Stimulated activated effector memory CD8-positive, alpha-beta T cell treated with anti-CD3 and anti-CD28 coated beads, Interleukin-12 subunit alpha, Interleukin-12 subunit beta, amount 100 ng/mL, for 72 hours (primary cell): ENCODE measurements around the gene WIPI1.
"Not testable (repeated sequence)": the region's sequence is repeated elsewhere in the genome, so short reads cannot be mapped to it uniquely, and the experiment has no call there.

Source experiments
- ATAC-seq: fragments of 150-1000 bp; cut with Tn5 transposase; 2 replicates; pipeline ENCODE4 v1.10.0; 2021
- DNase-seq, 2 donors: peaks; one replicate each; pipeline ENCODE4 v3.0.0; 2021 to 2022; ENCODE audit warnings: low spot score in 2 of 2
- H3K27ac Mint-ChIP-seq: one replicate; pipeline ENCODE4 v1.8.0; 2022; ENCODE audit warnings: mild to moderate bottlenecking, mixed read lengths
- H3K36me3 Mint-ChIP-seq: one replicate; pipeline ENCODE4 v1.8.0; 2022; ENCODE audit warnings: mild to moderate bottlenecking, mixed read lengths
- H3K4me1 Mint-ChIP-seq: one replicate; pipeline ENCODE4 v1.8.0; 2022; ENCODE audit warnings: mixed read lengths
- H3K4me3 Mint-ChIP-seq: one replicate; pipeline ENCODE4 v1.8.0; 2022; ENCODE audit warnings: mild to moderate bottlenecking, mixed read lengths
- H3K9me3 Mint-ChIP-seq: one replicate; pipeline ENCODE4 v1.8.0; 2022; ENCODE audit warnings: mixed read lengths

WIPI1 gene

GRCh38 chr17:68457168-68457538 lies at the start of gene WIPI1:
Gene WIPI1 (minus strand): TSS chr17:68457496. CDS start chr17:68457421, 75 bp downstream.
- peak within 1 kb of the TSS; percentile 90 for H3K4me3 Mint-ChIP-seq
- ATAC-seq = no peak
- peaks cover 14% of the 10 kb centered on the region for H3K36me3 Mint-ChIP-seq
- H3K4me1 Mint-ChIP-seq = peaks cover 56% of the 10 kb centered on the region
- no peaks in the 10 kb centered on the region for H3K9me3 Mint-ChIP-seq
- H3K27ac Mint-ChIP-seq = peak within 1 kb of the TSS; percentile 67
- peak; percentile 52 to 89 for DNase-seq

GRCh38 chr17:68505951-68506350 lies 48.7 kb upstream of the WIPI1 start:
- Mint-ChIP-seq H3K27ac (no peak overlapping the region), H3K4me1 (peaks cover 27% of the 10 kb centered on the region), H3K4me3 (no peak overlapping the region), H3K36me3 (no peaks in the 10 kb centered on the region), H3K9me3 (no peaks in the 10 kb centered on the region)
- no peak for ATAC-seq
- no peak for DNase-seq

- H3K36me3 Mint-ChIP-seq = no peaks in the 10 kb centered on the region
- no peaks in the 10 kb centered on the region for H3K9me3 Mint-ChIP-seq
- ATAC-seq = no peak
- no peak overlapping the region for H3K4me3 Mint-ChIP-seq
- no peak overlapping the region for H3K27ac Mint-ChIP-seq
- DNase-seq = no peak
- H3K4me1 Mint-ChIP-seq = peaks cover 29% of the 10 kb centered on the region
Observed at GRCh38 chr17:68501074-68501473, 43.8 kb upstream of the WIPI1 start.

GRCh38 chr17:68499587-68499986 lies 42.3 kb upstream of the WIPI1 start:
- DNase-seq (no peak), ATAC-seq (no peak)
- no peaks in the 10 kb centered on the region for H3K9me3 Mint-ChIP-seq
- no peaks in the 10 kb centered on the region for H3K36me3 Mint-ChIP-seq
- H3K4me3 Mint-ChIP-seq = no peak overlapping the region
- H3K4me1 Mint-ChIP-seq = peaks cover 29% of the 10 kb centered on the region
- H3K27ac Mint-ChIP-seq = no peak overlapping the region

GRCh38 chr17:68498479-68499326 lies 41.4 kb upstream of the WIPI1 start:
- Mint-ChIP-seq H3K36me3 (no peaks in the 10 kb centered on the region), H3K27ac (peak overlapping the region; percentile 67), H3K4me3 (peak overlapping the region; percentile 41), H3K9me3 (no peaks in the 10 kb centered on the region), H3K4me1 (peaks cover 29% of the 10 kb centered on the region)
- ATAC-seq (no peak), DNase-seq (no peak)

- H3K27ac Mint-ChIP-seq = peak overlapping the region; percentile 67
- DNase-seq (no peak), ATAC-seq (peak; percentile 64)
- no peaks in the 10 kb centered on the region for H3K36me3 Mint-ChIP-seq
- no peaks in the 10 kb centered on the region for H3K9me3 Mint-ChIP-seq
- peak overlapping the region; percentile 41 for H3K4me3 Mint-ChIP-seq
- peaks cover 29% of the 10 kb centered on the region for H3K4me1 Mint-ChIP-seq
Observed at GRCh38 chr17:68497885-68498319, 40.6 kb upstream of the WIPI1 start.

GRCh38 chr17:68495081-68495480 lies 37.8 kb upstream of the WIPI1 start:
- Mint-ChIP-seq H3K36me3 (no peaks in the 10 kb centered on the region), H3K4me3 (no peak overlapping the region), H3K4me1 (peaks cover 30% of the 10 kb centered on the region), H3K9me3 (no peaks in the 10 kb centered on the region), H3K27ac (no peak overlapping the region)
- ATAC-seq (no peak), DNase-seq (no peak)

GRCh38 chr17:68492394-68493054 lies 35.2 kb upstream of the WIPI1 start:
- H3K4me3 Mint-ChIP-seq, DNase-seq, H3K9me3 Mint-ChIP-seq, ATAC-seq, H3K36me3 Mint-ChIP-seq: not testable (repeated sequence)
- Mint-ChIP-seq H3K4me1 (peaks cover 22% of the 10 kb centered on the region), H3K27ac (peak overlapping the region; percentile 46)

- Mint-ChIP-seq H3K36me3 (peaks cover 5% of the 10 kb centered on the region), H3K27ac (peak overlapping the region; percentile 46), H3K4me1 (peaks cover 24% of the 10 kb centered on the region), H3K4me3 (no peak overlapping the region), H3K9me3 (no peaks in the 10 kb centered on the region)
- ATAC-seq (no peak), DNase-seq (no peak)
Observed at GRCh38 chr17:68491381-68492231, 34.3 kb upstream of the WIPI1 start.

GRCh38 chr17:68489919-68490318 lies 32.6 kb upstream of the WIPI1 start:
- ATAC-seq (no peak), DNase-seq (no peak)
- Mint-ChIP-seq H3K4me3 (no peak overlapping the region), H3K9me3 (no peaks in the 10 kb centered on the region), H3K27ac (no peak overlapping the region), H3K4me1 (peaks cover 31% of the 10 kb centered on the region), H3K36me3 (peaks cover 5% of the 10 kb centered on the region)

- H3K4me1 Mint-ChIP-seq = peaks cover 20% of the 10 kb centered on the region
Observed at GRCh38 chr17:68484458-68484857, 27.2 kb upstream of the WIPI1 start.

GRCh38 chr17:68482576-68483041 lies 25.3 kb upstream of the WIPI1 start:
- H3K9me3 Mint-ChIP-seq = peaks cover 5% of the 10 kb centered on the region
- ATAC-seq (no peak), DNase-seq (no peak)
- peaks cover 12% of the 10 kb centered on the region for H3K4me1 Mint-ChIP-seq
- no peak overlapping the region for H3K27ac Mint-ChIP-seq
- H3K4me3 Mint-ChIP-seq = no peak overlapping the region
- H3K36me3 Mint-ChIP-seq = peaks cover 2% of the 10 kb centered on the region

More at GRCh38 chr17:68484458-68484857, 27.2 kb upstream of the WIPI1 start:
- no peak overlapping the region for H3K27ac Mint-ChIP-seq
- DNase-seq (no peak), ATAC-seq (no peak)
- H3K4me3 Mint-ChIP-seq = no peak overlapping the region
- H3K9me3 Mint-ChIP-seq = peaks cover 2% of the 10 kb centered on the region
- peaks cover 5% of the 10 kb centered on the region for H3K36me3 Mint-ChIP-seq

GRCh38 chr17:68480885-68481284 lies 23.6 kb upstream of the WIPI1 start:
- DNase-seq (no peak), ATAC-seq (no peak)
- no peaks in the 10 kb centered on the region for H3K36me3 Mint-ChIP-seq
- H3K4me3 Mint-ChIP-seq = no peak overlapping the region
- H3K27ac Mint-ChIP-seq = no peak overlapping the region
- no peaks in the 10 kb centered on the region for H3K4me1 Mint-ChIP-seq
- H3K9me3 Mint-ChIP-seq = peaks cover 5% of the 10 kb centered on the region

GRCh38 chr17:68470961-68471360 lies 13.7 kb upstream of the WIPI1 start:
- no peak overlapping the region for H3K4me3 Mint-ChIP-seq
- no peaks in the 10 kb centered on the region for H3K9me3 Mint-ChIP-seq
- DNase-seq (no peak), ATAC-seq (no peak)
- H3K36me3 Mint-ChIP-seq = no peaks in the 10 kb centered on the region
- H3K27ac Mint-ChIP-seq = no peak overlapping the region
- H3K4me1 Mint-ChIP-seq = no peaks in the 10 kb centered on the region

- H3K27ac Mint-ChIP-seq = no peak overlapping the region
- no peak for ATAC-seq
- DNase-seq = no peak
- no peaks in the 10 kb centered on the region for H3K36me3 Mint-ChIP-seq
- no peaks in the 10 kb centered on the region for H3K4me1 Mint-ChIP-seq
- no peaks in the 10 kb centered on the region for H3K9me3 Mint-ChIP-seq
- no peak overlapping the region for H3K4me3 Mint-ChIP-seq
Observed at GRCh38 chr17:68468788-68469187, 11.5 kb upstream of the WIPI1 start.
